T follicular helper cell (primary cell): Measurements from ENCODE around the gene CBY1.

Experiments used
- DNase-seq: peaks from one replicate; pipeline ENCODE4 v3.0.0-alpha.2; 2020; ENCODE audit warnings: low read depth

The CBY1 gene

DNA sequence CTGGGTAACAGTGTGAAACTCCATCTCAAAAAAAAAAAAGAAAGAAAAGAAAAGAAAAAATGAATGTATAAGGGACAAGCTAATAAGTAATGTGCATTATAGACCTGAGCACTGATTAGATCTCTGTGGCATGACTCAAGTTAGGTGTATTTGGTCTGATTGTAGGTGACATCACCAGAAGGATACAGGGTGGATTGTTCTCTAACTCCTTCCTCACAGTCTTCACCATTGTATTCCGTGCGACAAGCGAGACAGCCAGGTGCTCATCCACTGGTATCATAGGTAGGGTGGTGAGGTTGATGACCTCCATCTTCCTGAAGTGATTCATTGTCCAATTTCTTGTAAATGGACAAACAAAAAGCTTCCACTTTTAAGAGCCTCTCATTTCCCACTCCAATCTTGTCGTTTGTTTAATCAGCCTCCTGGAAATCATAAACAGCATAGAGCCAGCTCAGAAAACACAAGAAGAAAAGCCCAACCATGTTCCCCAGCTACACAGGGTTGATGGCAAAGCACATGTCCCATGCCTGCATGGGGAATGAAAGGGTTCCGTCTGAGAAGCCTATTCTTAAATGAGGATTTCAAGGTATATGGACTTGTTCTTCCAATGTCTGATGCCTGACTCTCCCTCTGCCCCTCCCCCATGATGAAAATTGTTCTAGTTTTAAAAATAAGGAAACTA, 6.5 kb upstream of the CBY1 start:
- DNase-seq: no peak

DNA sequence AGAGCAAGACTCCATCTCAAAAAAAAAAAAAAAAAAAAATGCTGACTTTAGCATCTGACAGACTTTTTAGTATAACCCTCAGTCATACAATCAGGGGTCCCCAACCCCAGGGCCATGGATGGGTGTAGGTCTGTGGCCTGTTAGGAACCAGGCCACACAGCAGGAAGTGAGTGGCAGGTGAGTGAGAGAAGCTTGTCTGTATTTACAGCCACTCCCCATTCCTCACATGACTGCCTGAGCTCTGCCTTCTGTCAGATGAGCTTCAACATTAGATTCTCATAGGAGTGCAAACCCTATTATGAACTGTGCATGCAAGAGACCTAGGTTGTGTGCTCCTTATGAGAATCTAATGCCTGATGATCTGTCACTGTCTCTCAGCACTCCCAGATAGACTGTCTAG, 3.6 kb upstream of the CBY1 start:
- no peak for DNase-seq

DNA sequence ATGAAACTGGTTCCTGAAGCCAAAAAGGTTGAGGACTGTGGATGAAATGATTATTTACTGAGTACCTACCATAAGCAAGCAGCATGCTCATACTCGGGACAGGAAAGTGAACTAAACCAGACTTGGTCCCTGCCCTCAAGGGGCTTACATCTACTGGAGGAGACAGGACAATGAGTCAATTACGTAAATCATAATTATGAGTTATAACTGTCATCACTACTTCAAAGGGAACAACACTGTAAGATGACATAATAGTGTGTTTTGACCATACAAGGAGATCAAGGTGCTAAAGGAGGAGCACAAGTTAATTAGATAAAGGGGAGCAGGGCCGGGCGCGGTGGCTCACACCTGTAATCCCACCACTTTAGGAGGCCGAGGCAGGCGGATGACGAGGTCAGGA, 2.7 kb upstream of the CBY1 start:
- no peak for DNase-seq

DNA sequence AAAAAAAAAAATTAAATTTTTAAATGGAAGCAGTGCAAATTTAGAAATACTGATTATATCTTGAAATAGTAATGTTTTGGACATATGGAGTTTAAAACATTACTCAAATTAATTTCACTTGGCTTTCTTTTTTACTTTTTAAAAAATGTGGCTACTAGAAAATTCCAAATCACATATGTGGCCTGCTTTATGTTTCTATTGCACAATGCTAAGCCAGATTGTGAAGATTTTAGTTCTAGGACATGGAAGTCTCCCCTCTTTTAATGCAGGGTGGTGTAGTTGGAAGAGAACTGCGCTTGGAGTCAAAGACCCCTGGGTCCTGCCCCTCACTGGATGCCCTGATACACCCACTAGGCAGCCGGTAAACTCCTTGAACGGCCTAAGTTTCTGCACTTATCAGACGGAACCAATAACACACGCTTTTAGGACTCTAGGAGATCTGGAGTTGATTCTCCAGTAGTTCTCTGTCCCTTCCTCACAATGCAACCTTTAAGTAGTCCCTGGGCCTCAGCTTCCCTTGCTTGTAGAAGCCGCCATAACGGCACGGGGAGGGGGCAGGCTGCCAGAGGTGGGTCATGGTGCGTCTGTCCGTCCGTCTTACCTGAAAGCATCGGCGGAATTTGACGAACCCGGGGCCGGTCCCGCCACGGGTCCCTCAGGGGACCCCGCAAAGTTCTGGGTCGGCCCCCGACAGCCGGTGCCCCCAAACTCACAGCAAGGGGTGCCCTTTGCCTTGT, 751 bp upstream of the CBY1 start:
- no peak for DNase-seq

- no peak for DNase-seq
Observed at GRCh38 chr22:38657045-38657909, 839 bp downstream of the CBY1 start.

GRCh38 chr22:38674888-38675287, 18.4 kb downstream of the CBY1 start:
- no peak for DNase-seq

DNA sequence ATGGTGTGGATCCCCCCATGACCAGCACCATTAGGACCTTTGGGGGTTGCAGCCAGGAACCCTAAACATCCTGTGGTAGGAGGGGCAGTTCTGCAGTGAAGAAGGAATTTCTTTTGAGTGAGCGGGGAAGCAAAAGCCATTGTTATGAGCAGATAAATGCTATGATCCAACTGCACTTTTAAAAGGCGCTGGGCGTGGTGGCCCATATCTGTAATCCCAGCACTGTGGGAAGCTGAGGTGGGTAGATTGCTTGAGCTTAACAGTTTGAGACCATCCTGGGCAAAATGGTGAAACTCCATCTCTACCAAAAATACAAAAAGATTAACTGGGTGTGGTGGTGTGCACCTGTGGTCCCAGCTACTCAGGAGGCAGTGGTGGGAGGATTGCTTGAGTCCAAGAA, 19.4 kb downstream of the CBY1 start:
- DNase-seq: no peak

- DNase-seq: peak; percentile 71
Observed at GRCh38 chr22:38681582-38682335, 25.3 kb downstream of the CBY1 start, which contains the start of gene TOMM22. Gene TOMM22 (plus strand): TSS chr22:38681957. CDS start chr22:38681979, 22 bp downstream.

DNA sequence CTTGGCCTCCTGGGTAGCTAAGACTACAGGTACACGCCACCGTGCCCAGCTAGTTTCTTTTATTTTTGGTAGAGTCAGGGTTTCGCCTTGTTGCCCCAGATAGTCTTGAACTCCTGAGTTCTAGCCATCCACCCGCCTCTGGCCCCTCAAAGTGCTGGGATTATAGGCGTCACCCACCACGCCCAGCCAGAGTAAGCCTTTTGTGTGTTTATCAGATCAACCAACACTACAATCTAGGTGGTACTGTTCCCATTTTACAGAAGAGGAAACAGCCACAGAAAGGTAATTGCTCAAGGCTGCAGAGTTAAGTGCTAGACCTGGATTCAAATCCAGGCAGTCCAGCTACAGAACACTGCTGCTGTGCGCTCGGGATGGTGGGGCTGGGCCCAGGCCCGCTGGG, 28.5 kb downstream of the CBY1 start:
- no peak for DNase-seq

GRCh38 chr22:38685761-38686160, 29.3 kb downstream of the CBY1 start:
- no peak for DNase-seq

- DNase-seq: no peak
Observed at GRCh38 chr22:38689651-38690050, 33.2 kb downstream of the CBY1 start.

- no peak for DNase-seq
Observed at GRCh38 chr22:38694049-38694448, 37.6 kb downstream of the CBY1 start.

GRCh38 chr22:38694940-38695339, 38.5 kb downstream of the CBY1 start:
- no peak for DNase-seq

GRCh38 chr22:38696606-38697424, 40.4 kb downstream of the CBY1 start:
- DNase-seq: no peak

DNA sequence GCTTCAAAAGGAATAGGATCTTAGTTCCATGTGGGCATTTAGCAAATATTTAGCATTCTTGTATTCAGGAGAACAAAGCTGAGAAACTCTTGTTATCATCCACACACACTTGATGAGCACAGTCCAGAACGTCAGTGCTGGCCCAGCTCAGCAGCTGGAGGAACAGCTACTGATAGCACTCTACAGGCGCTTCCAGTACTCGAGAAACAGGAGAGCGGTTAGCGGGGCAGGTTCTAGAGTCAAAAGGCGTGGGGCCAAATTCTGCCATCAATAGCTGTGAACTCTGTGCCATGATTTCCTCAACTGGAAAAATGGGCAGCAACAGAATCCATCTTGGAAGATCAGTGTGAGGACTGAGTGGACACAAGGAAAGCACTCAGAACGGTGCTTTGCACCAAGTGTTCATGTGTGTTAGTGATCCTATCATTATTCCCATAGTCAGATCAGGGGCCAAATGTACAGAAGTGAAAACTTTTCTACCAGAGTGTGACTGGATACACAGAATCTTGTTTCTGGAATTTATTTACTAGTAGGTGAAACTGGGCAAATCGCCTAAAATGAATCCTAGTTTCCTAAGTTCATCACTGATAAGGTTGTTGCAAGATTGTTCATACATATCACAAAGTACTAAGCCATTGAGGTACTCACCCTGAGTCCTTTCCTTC, 41.1 kb downstream of the CBY1 start:
- no peak for DNase-seq

DNA sequence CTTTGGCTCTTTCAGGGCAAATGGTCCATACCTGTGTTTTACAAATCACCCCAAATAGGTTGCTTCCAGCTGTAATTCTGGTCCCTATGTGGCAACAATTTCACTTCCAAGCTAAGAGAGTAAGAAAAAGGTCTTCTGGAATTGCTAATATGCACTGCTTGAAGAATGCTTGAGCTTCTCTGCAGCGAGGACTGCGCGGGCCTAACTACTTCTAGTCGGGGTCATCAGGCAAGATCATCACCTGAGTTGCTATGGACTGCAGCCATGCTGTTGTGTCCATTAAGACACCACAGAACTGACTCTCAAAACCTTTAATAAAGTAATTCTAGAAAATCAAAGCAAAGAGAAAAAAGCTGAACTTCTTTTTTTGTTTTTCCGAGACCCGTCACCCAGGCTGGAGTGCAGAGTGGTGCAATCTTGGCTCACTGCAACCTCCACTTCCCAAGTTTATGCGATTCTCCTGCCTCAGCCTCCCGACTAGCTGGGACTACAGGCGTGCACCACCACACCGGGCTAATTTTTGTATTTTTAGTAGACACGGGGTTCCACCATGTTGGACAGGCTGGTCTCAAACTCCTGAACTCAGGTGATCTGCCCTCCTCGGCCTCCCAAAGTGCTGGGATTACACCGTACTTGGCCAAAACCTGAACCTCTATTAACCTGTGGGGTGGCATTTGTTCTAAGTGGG, 42.1 kb downstream of the CBY1 start:
- DNase-seq: no peak

- no peak for DNase-seq
Observed at GRCh38 chr22:38699143-38699542, 42.7 kb downstream of the CBY1 start.

- DNase-seq: no peak
Observed at GRCh38 chr22:38699784-38700183, 43.3 kb downstream of the CBY1 start.

GRCh38 chr22:38700270-38700788, 43.9 kb downstream of the CBY1 start:
- DNase-seq: no peak
